Measurements from ENCODE around the gene CDRT15.

DNA sequence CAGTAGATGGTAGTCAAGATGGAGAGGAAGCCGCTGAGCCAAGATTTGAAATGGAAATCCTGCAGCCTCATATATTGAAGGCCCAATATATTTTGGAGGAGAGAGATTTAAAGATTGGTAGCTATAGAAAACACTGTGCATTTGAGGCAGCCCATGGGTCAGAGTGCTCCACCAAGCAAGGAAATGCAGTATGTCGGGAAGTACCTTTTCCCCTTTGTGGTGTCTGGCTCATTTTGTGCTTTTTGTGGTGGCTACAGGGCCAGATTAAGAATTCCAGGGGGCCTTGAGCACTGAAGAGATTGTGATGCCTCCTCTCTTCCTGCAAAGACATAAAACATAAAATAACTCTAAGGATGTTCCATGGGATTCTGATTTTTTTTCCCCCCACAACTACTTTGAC is 39.6 kb downstream of the CDRT15 start:
- TF ChIP-seq, protein P1, sequence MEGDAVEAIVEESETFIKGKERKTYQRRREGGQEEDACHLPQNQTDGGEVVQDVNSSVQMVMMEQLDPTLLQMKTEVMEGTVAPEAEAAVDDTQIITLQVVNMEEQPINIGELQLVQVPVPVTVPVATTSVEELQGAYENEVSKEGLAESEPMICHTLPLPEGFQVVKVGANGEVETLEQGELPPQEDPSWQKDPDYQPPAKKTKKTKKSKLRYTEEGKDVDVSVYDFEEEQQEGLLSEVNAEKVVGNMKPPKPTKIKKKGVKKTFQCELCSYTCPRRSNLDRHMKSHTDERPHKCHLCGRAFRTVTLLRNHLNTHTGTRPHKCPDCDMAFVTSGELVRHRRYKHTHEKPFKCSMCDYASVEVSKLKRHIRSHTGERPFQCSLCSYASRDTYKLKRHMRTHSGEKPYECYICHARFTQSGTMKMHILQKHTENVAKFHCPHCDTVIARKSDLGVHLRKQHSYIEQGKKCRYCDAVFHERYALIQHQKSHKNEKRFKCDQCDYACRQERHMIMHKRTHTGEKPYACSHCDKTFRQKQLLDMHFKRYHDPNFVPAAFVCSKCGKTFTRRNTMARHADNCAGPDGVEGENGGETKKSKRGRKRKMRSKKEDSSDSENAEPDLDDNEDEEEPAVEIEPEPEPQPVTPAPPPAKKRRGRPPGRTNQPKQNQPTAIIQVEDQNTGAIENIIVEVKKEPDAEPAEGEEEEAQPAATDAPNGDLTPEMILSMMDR (IDR thresholded peaks at IDR 0.05 in 4 of 5, conservative IDR thresholded peaks at IDR 0.05 in 1 of 5): no peak
- no peak for TF ChIP-seq POLR2A (IDR thresholded peaks at IDR 0.05)

All from gastrocnemius medialis (tissue), 4 donors.